Heart left ventricle (tissue), 16 donors: ENCODE data around the gene CDC26. TPM values are rescaled to one million over a fixed set of nuclear protein-coding genes. Genes with fewer than 3 reads are reported as not detected.
"Not testable (repeated sequence)": the region's sequence is repeated elsewhere in the genome, so short reads cannot be mapped to it uniquely, and the experiment has no call there.

Experiments
- ATAC-seq, 4 donors: fragments of 200-7000 bp; cut with Tn5 transposase; one replicate each; pipeline ENCODE4 v1.9.1; 2020 to 2022; ENCODE audit warnings: moderate library complexity in 4 of 4, mild to moderate bottlenecking in 3 of 4, moderate number of reproducible peaks in 1 of 4
- DNase-seq, 5 donors: peaks; one replicate each; pipeline ENCODE4 v3.0.0-alpha.2; 2020
- H3K27ac ChIP-seq, 12 donors: fragments of 200-600 bp; sonication (generic) in 4 of 12; one replicate each; pipeline versions ENCODE4 v1.5.0 to v1.8.0; 2016 to 2022; ENCODE audit warnings: mild to moderate bottlenecking in 2 of 12
- H3K27me3 ChIP-seq, 9 donors: fragments of 200-600 bp; sonication (generic) in 2 of 9; one replicate each; pipeline versions ENCODE4 v1.5.1 to v1.8.0; 2016 to 2022; ENCODE audit warnings: mild to moderate bottlenecking in 3 of 9
- H3K36me3 ChIP-seq, 9 donors: fragments of 200-600 bp; sonication (generic) in 2 of 9; one replicate each; pipeline versions ENCODE4 v1.5.0 to v1.8.0; 2018 to 2022; ENCODE audit warnings: mild to moderate bottlenecking in 2 of 9
- H3K4me1 ChIP-seq, 12 donors: fragments of 200-600 bp; sonication (generic) in 4 of 12; one replicate each; pipeline versions ENCODE4 v1.5.0 to v1.8.0; 2016 to 2022; ENCODE audit warnings: mild to moderate bottlenecking in 3 of 12
- H3K4me3 ChIP-seq, 12 donors: fragments of 200-600 bp; sonication (generic) in 4 of 12; one replicate each; pipeline versions ENCODE4 v1.5.0 to v1.8.0; 2017 to 2022; ENCODE audit warnings: mild to moderate bottlenecking in 9 of 12, moderate library complexity in 4 of 12
- H3K9me3 ChIP-seq, 12 donors: fragments of 200-600 bp; sonication (generic) in 4 of 12; one replicate each; pipeline versions ENCODE4 v1.5.0 to v1.8.0; 2016 to 2022; ENCODE audit warnings: mild to moderate bottlenecking in 1 of 12
- CTCF ChIP-seq, 12 donors: fragments of 200-600 bp; sonication (generic) in 4 of 12; IDR thresholded peaks; one replicate each; pipeline versions ENCODE4 v1.5.0 to v1.8.0; 2018 to 2022; ENCODE audit warnings: antibody characterized with exemption in 12 of 12, mild to moderate bottlenecking in 5 of 12
- POLR2A ChIP-seq, 2 donors: fragments of 450-650 bp; IDR thresholded peaks; one replicate each; pipeline ENCODE4 v1.6.1; 2017; ENCODE audit warnings: antibody characterized with exemption in 2 of 2, mild to moderate bottlenecking in 2 of 2, moderate library complexity in 2 of 2
- WGBS, 4 donors: extraction: QIAGEN DNeasy Blood & Tissue Kit in 2 of 4; methylation state at CpG; one replicate each; pipeline versions ENCODE4 v1.1.5 to v1.1.7; 2013 to 2018; 5-methylcytosine and 5-hydroxymethylcytosine counted together
- intact Hi-C, 10 donors: fragments of 100-400 bp; cut with DNase I; formaldehyde crosslinking; loops; one replicate each; pipeline versions ENCODE4 v1.11.1 to v1.14.2; 2022
- polyA plus RNA-seq, 2 donors: library from polyadenylated mRNA; stranded (reverse); fragments of 200-250 nt; gene quantifications; one replicate each; pipeline ENCODE4 v1.2.3, GENCODE V29; 2013
- total RNA-seq, 9 donors: library from RNA; depleted of rRNA in 2 of 9; stranded (reverse); fragments of >200 nt in 2 of 9; fragmentation: NEBNext Ultra II Directional in 3 of 9; extraction: Animal tissue kit (Norgen Biotek cat#: 25700) in 3 of 9; gene quantifications; one replicate each; pipeline versions ENCODE4 v1.1.0 to v1.2.4, GENCODE V29; 2016 to 2023
- donor health status: ischemic (EF 13 %, LVEDD 7.1; RV severe dilation, severe dysfunction).
- donor health status: healthy with polysubstance abuse.
- donor health status: DM: no; HTN: yes; CAD: no.
- donor health status: DM: no; HTN: no; CAD: no.
- donor health status: ischemic (EF 25% LVEDD 6.9; RV normal size, moderate dysfunction).
- donor health status: ischemic (EF 25% LVEDD 5.7; RV mildly dilated, moderate dysfunction).
- donor health status: healthy.
- donor health status: DM: yes; HTN: yes; CAD: no.
- donor health status: ischemic (EF 35%, LVEDD 5.7; RV mildly dilated, moderate dysfunction).
- donor health status: nonischemic (EF 11% LVEDD 7.7; RV severe dilation, severe dysfunction).
- donor health status: DM: yes; HTN: yes; CAD: no.
- donor health status: PGD.
- donor health status: ischemic (EF 29% LVEDD 5.4; RV normal size, mild dysfunction).
- donor health status: nonischemic (EF 23%, LVEDD 6.1; RV moderate dilation, normal function).

The CDC26 gene
- total and polyA plus RNA-seq, 11 donors = 22.3 to 46.0 (median 35.3) TPM

GRCh38 chr9:113254991-113255390 lies 20.4 kb downstream of the CDC26 start:
- H3K9me3 ChIP-seq = peaks cover 0 to 3% (median 0%) of the 10 kb centered on the region in 12 donors
- TF ChIP-seq POLR2A (IDR thresholded peaks at IDR 0.05) (no peak), CTCF (IDR thresholded peaks at IDR 0.05) (no peak)
- H3K4me1 ChIP-seq = no peaks in the 10 kb centered on the region
- DNase-seq = no peak
- intact Hi-C loops = no loop called here
- no peak for ATAC-seq
- H3K36me3 ChIP-seq = peaks cover 0 to 47% (median 37%) of the 10 kb centered on the region in 9 donors
- H3K27me3 ChIP-seq = no peaks in the 10 kb centered on the region
- 95 to 99% (median 96%) methylated on average over 1 of the region's 1 CpG for WGBS, 4 donors
- no peak overlapping the region for H3K4me3 ChIP-seq
- no peak overlapping the region for H3K27ac ChIP-seq

DNA sequence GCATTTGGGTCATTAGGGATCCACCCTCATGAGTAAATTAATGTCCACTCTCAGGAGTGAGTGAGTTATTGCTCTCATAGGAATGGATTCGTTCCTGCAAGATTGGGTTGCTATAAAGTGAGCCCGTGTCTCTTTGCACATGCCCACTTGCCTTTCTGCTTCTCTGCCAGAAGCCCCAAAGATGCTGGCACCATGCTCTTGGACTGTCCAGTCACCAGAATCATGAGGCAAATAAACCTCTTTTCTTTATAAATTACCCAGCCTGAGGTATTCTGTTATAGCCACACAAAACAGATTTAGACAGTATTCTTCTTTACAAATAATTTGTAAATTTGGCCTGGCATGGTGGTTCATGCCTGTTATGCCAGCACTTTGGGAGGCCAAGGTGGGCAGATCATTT lies 24.6 kb downstream of the CDC26 start:
- H3K9me3 ChIP-seq = peaks cover 0 to 3% (median 0%) of the 10 kb centered on the region in 12 donors
- ATAC-seq = no peak

DNA sequence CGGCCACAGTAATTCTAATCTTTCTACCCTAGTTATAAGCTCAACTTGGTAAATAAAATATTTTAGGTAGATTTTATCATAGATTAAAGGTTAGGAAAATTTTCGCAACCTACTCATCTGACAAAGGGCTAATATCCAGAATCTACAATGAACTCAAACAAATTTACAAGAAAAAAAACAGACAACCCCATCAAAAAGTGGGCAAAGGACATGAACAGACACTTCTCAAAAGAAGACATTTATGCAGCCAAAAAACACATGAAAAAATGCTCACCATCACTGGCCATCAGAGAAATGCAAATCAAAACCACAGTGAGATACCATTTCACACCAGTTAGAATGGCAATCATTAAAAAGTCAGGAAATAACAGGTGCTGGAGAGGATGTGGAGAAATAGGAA lies 25.7 kb downstream of the CDC26 start:
- WGBS, 4 donors = 97 to 99% (median 99%) methylated on average over 2 of the region's 2 CpGs
- DNase-seq, H3K4me1 ChIP-seq, H3K27me3 ChIP-seq, H3K27ac ChIP-seq, H3K36me3 ChIP-seq, H3K9me3 ChIP-seq, intact Hi-C loops, H3K4me3 ChIP-seq, ATAC-seq: not testable (repeated sequence)

More for the DNA sequence above, 24.6 kb downstream of the CDC26 start:
- Histone ChIP-seq H3K4me1 (peaks cover 0 to 8% (median 0%) of the 10 kb centered on the region in 12 donors), H3K27ac (no peak overlapping the region), H3K27me3 (no peaks in the 10 kb centered on the region), H3K36me3 (peaks cover 0 to 7% (median 0%) of the 10 kb centered on the region in 9 donors), H3K4me3 (no peak overlapping the region)
- DNase-seq = no peak
- no peak for TF ChIP-seq CTCF (IDR thresholded peaks at IDR 0.05)
- WGBS, 4 donors = 90 to 97% (median 94%) methylated on average over 2 of the region's 2 CpGs
- intact Hi-C loops = no loop called here

DNA sequence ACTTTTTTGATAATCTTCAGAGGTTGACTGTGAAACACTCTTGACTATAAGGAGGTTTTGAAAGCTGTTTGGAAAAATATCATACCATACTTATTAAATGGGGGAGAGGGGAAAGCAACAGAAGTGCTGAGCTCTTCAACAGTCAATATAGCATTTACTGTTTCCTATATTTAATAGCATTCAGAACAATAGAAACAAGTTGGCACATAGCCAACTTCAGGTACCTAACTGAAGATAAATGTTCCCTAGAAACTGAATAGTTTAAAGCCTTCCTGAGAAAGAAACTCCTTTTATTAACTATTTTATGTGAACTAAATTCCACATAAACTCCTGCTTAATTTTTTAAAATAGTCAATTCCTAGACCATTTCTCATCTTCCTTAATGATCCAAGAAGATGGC lies 27.7 kb downstream of the CDC26 start:
- H3K27ac ChIP-seq = no peak overlapping the region
- ATAC-seq (no peak), DNase-seq (no peak)
- TF ChIP-seq POLR2A (IDR thresholded peaks at IDR 0.05) (no peak), CTCF (IDR thresholded peaks at IDR 0.05) (no peak)
- intact Hi-C loops = no loop called here
- H3K27me3 ChIP-seq = no peaks in the 10 kb centered on the region
- H3K9me3 ChIP-seq = peaks cover 0 to 3% (median 0%) of the 10 kb centered on the region in 12 donors
- no peaks in the 10 kb centered on the region for H3K36me3 ChIP-seq
- no peak overlapping the region for H3K4me3 ChIP-seq
- H3K4me1 ChIP-seq = peaks cover 0 to 8% (median 0%) of the 10 kb centered on the region in 12 donors

DNA sequence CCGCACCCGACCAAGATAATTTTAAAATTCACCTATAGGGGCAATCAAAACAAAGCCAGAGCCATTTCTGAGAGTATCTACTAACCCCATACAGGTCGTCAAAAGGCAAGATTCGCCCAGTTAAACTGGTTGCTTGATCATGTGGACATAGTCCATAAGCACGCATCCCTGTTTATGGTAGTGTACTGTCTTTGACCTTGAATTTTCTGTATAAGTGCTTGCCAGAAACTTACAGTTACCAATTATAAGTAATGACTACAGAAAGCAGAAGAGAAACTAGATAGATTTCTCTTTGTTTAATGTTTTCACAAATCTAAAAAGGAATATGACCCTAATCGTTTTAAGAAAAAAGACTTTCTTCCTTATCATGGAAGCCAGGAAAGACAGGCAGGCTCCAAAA lies 28.4 kb downstream of the CDC26 start:
- intact Hi-C loops = no loop called here
- Histone ChIP-seq H3K27me3 (no peaks in the 10 kb centered on the region), H3K4me1 (peaks cover 0 to 8% (median 0%) of the 10 kb centered on the region in 12 donors), H3K9me3 (peaks cover 0 to 3% (median 0%) of the 10 kb centered on the region in 12 donors), H3K27ac (no peak overlapping the region), H3K4me3 (no peak overlapping the region), H3K36me3 (no peaks in the 10 kb centered on the region)
- ATAC-seq (no peak), DNase-seq (no peak)
- WGBS, 4 donors = 84 to 88% (median 88%) methylated on average over 6 of the region's 6 CpGs
- no peak for TF ChIP-seq POLR2A (IDR thresholded peaks at IDR 0.05)
- TF ChIP-seq CTCF (IDR thresholded peaks at IDR 0.05) = no peak
